Endothelial cell of umbilical vein (primary cell): Measurements from ENCODE around the gene ZP1. TPM values are rescaled to one million over a fixed set of nuclear protein-coding genes. Genes with fewer than 3 reads are reported as not detected.
A peak's percentile ranks its signal among the peaks of the same experiment; 100 is the strongest.

Experiments used
- BruUV-seq: library from RNA; stranded (reverse); fragments of 400-500 nt; replicated peaks from 2 replicates; lab custom pipeline; 2021; lab: Mats Ljungman, UMichigan
- CTCF ChIA-PET: fragments of 300-600, 350-600 bp; sonication (Branson Sonifier 250); formaldehyde crosslinking; loops from one replicate; lab custom pipeline; 2021; ENCODE audit warnings: antibody characterized with exemption, inconsistent platforms; lab: Charles Lee
- POLR2A ChIA-PET: fragments of 300-600, 350-600 bp; sonication (Branson Sonifier 250); formaldehyde crosslinking; loops from one replicate; lab custom pipeline; 2021; ENCODE audit warnings: antibody characterized with exemption, inconsistent platforms; lab: Charles Lee
- DNase-seq: peaks from one replicate; pipeline ENCODE4 v3.0.0-alpha.2; 2011; ENCODE audit warnings: low read depth, low spot score
- FAIRE-seq: peaks from 2 replicates; lab custom pipeline; 2011; peaks lifted over from hg19 to GRCh38; lab: Jason Lieb, UNC
- H2AFZ ChIP-seq: 2 replicates; pipeline ENCODE4 v1.6.0; 2012; ENCODE audit warnings: low read depth, low read length, control low read depth, inconsistent platforms
- H3K27ac ChIP-seq: 2 replicates; pipeline ENCODE4 v1.5.1; 2011; ENCODE audit warnings: low read depth, mild to moderate bottlenecking, control low read depth, low read length, moderate library complexity; ENCODE audit not compliant: insufficient read depth
- H3K27me3 ChIP-seq, 2 experiments: 2 replicates each; pipeline versions ENCODE4 v1.6.0 to v1.6.1; 2011; ENCODE audit warnings: low read length in 2 of 2, mixed read lengths in 1 of 2; ENCODE audit not compliant: control insufficient read depth in 2 of 2, insufficient read depth in 2 of 2
- H3K36me3 ChIP-seq, 2 experiments: 2 replicates in 1 of 2; 3 replicates in 1 of 2; pipeline ENCODE4 v1.5.1; 2011; ENCODE audit warnings: low read length in 2 of 2, mild to moderate bottlenecking in 1 of 2, moderate library complexity in 1 of 2; ENCODE audit not compliant: control insufficient read depth in 2 of 2, insufficient read depth in 2 of 2; ENCODE audit errors: extremely low read depth in 1 of 2
- H3K4me1 ChIP-seq: 3 replicates; pipeline ENCODE4 v1.5.1; 2011; ENCODE audit warnings: mild to moderate bottlenecking, low read length; ENCODE audit not compliant: control insufficient read depth, insufficient read depth; ENCODE audit errors: extremely low read depth
- H3K4me2 ChIP-seq: 2 replicates; pipeline ENCODE4 v1.6.1; 2011; ENCODE audit warnings: low read length, control low read depth, mixed read lengths; ENCODE audit not compliant: insufficient read depth
- H3K4me3 ChIP-seq, 3 experiments: fragments of 200-600 bp in 1 of 3; sonication (generic), shearing (Covaris generic) in 1 of 3; replicated peaks in 1 of 3; 2 replicates each; pipeline ENCODE4 v1.5.1; 2011 to 2016; ENCODE audit warnings: control low read depth in 3 of 3, low read length in 3 of 3, mild to moderate bottlenecking in 2 of 3, inconsistent platforms in 1 of 3, low read depth in 1 of 3, moderate library complexity in 1 of 3; ENCODE audit not compliant: insufficient read depth in 1 of 3
- H3K79me2 ChIP-seq: 2 replicates; pipeline ENCODE4 v1.6.0; 2012; ENCODE audit warnings: low read length, inconsistent platforms; ENCODE audit not compliant: control insufficient read depth, insufficient read depth
- H3K9ac ChIP-seq: replicated peaks from 2 replicates; pipeline ENCODE3; 2011; ENCODE audit warnings: low read length, control low read depth; ENCODE audit not compliant: insufficient read depth; ENCODE audit errors: extremely low read depth
- H3K9me1 ChIP-seq: replicated peaks from 3 replicates; pipeline ENCODE4 v1.6.0; 2011; ENCODE audit warnings: mild to moderate bottlenecking, low read length; ENCODE audit not compliant: control insufficient read depth, insufficient read depth; ENCODE audit errors: extremely low read depth
- H3K9me3 ChIP-seq: replicated peaks from 2 replicates; pipeline ENCODE4 v1.5.1; 2012; ENCODE audit warnings: low read length, inconsistent platforms; ENCODE audit not compliant: control insufficient read depth, insufficient read depth
- H4K20me1 ChIP-seq: replicated peaks from 2 replicates; pipeline ENCODE3; 2011; ENCODE audit warnings: mild to moderate bottlenecking, low read length; ENCODE audit not compliant: control insufficient read depth, insufficient read depth; ENCODE audit errors: extremely low read depth
- FOS ChIP-seq: IDR thresholded peaks from 2 replicates; pipeline ENCODE4 v1.6.1; 2011; ENCODE audit warnings: mild to moderate bottlenecking, low read length, moderate library complexity, borderline replicate concordance; ENCODE audit not compliant: insufficient read depth
- GATA2 ChIP-seq: IDR thresholded peaks from 2 replicates; pipeline ENCODE4 v1.7.0; 2011; ENCODE audit warnings: low read depth, mild to moderate bottlenecking, moderate library complexity, mixed read lengths, low read length; ENCODE audit not compliant: insufficient read length, insufficient read depth
- JUN ChIP-seq: IDR thresholded peaks from 2 replicates; pipeline ENCODE4 v1.6.1; 2011; ENCODE audit warnings: borderline replicate concordance, low read depth; ENCODE audit not compliant: insufficient read length, insufficient read depth
- POLR2A ChIP-seq: IDR thresholded peaks from 2 replicates; pipeline ENCODE4 v1.6.1; 2012; ENCODE audit warnings: low read depth, mild to moderate bottlenecking, control low read depth, low read length
- dilution Hi-C: fragments of 300-500 bp; cut with MboI; formaldehyde crosslinking; loops from one replicate; pipeline ENCODE4 v1.15.0; 2019; ENCODE audit warnings: low sequenced_read_pairs; ENCODE audit not compliant: extremely low pct_ligation_motif_present
- intact Hi-C: fragments of 100-400 bp; cut with micrococcal nuclease; formaldehyde crosslinking; loops from one replicate; pipeline ENCODE4 v1.10.0; 2022
- polyA plus RNA-seq, 4 experiments: library from polyadenylated mRNA; depleted of rRNA in 3 of 4; stranded (reverse) in 3 of 4; unstranded in 1 of 4; fragments of >200 nt; gene quantifications; 2 replicates each; pipeline versions ENCODE4 v1.2.1 to v1.2.3, GENCODE V29; 2011 to 2012; ENCODE audit warnings: missing spikeins in 1 of 4
- total RNA-seq: library from RNA; stranded (reverse); gene quantifications from 2 replicates; pipeline ENCODE4 v1.2.3, GENCODE V29; 2021
- TF ChIP-seq, protein P1 (sequence below): IDR thresholded peaks from 2 replicates; pipeline ENCODE4 v1.6.1; 2011; ENCODE audit not compliant: insufficient read depth, insufficient read length

The ZP1 gene
- total and polyA plus RNA-seq, 2 donors (not counting 3 experiments of a cell fraction or from before 2014, with no cell fraction given), result not detected

DNA sequence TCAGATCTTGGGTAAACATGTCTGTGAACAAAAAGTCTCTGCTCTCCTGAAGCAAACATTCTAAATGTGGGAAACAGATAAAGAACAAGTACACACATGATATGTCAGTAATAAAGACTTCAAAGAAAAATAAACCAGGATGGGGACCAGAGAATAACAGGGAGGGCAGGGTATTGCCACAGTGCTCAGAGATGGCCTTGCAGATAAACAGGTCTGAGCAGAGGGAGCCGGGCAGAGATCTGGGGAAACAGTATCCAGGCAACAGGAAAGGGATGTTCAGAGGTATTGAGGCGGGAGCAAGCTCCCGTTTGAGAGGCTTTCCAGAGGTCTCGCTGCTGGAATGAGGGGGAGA, 22.5 kb upstream of the ZP1 start:
- dilution Hi-C loops, result no loop called here
- no peaks in the 10 kb centered on the region for H3K9me3 ChIP-seq
- peak overlapping the region; percentile 79 for H3K4me2 ChIP-seq
- no TSS peak for BruUV-seq
- ChIA-PET CTCF (interaction anchor here (1.3 to 5.0 kb wide), 4 partner anchors 14 to 69 kb away, joined by 4 to 34 read pairs (median 19); no protein-coding TSS in a partner anchor), POLR2A (no interaction called here)
- no peak overlapping the region for H3K9ac ChIP-seq
- no peaks in the 10 kb centered on the region for H4K20me1 ChIP-seq
- no peaks in the 10 kb centered on the region for H3K27me3 ChIP-seq
- H3K9me1 ChIP-seq, result no peaks in the 10 kb centered on the region
- TF ChIP-seq GATA2, result peak; percentile 54
- TF ChIP-seq, protein P1, sequence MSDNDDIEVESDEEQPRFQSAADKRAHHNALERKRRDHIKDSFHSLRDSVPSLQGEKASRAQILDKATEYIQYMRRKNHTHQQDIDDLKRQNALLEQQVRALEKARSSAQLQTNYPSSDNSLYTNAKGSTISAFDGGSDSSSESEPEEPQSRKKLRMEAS, result no peak
- peaks cover 51% of the 10 kb centered on the region for H3K79me2 ChIP-seq
- H3K36me3 ChIP-seq, result peaks cover 0 to 19% of the 10 kb centered on the region in 2 experiments
- intact Hi-C loops, result no loop called here
- FAIRE-seq (peak; percentile 53), DNase-seq (peak; percentile 11)
- no peak overlapping the region for H3K27ac ChIP-seq
- H2AFZ ChIP-seq, result no peak overlapping the region
- H3K4me3 ChIP-seq, result peak overlapping the region in 1 of 3 experiments; percentile 74
- H3K4me1 ChIP-seq, result peaks cover 37% of the 10 kb centered on the region

DNA sequence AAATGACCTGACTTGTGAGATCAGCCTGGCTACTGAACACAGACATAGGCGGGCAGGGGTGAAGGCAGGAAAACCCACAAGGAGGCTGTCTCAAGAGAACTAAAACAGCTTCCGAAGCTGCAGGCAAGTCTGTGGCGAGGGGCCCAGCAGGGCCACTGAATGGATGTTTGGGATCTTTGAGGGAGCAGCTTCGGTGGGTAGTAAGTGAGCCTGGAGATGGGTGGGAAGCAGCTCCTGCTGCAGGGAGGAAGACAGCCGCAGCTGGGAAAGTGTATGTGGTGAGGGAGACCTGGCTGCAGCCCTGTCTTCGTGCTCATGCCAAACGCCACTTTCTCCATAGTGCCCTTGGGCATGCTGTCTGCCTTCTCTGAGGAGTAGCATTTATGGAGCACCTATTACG, 22.0 kb upstream of the ZP1 start:
- ChIA-PET POLR2A (no interaction called here), CTCF (interaction anchor here (1.1 to 5.0 kb wide), 4 partner anchors 10 to 70 kb away, joined by 4 to 34 read pairs (median 16); no protein-coding TSS in a partner anchor)
- DNase-seq (no peak), FAIRE-seq (no peak)
- H3K4me3 ChIP-seq, result no peak overlapping the region
- dilution Hi-C loops, result no loop called here
- TF ChIP-seq GATA2, result no peak
- no peak for TF ChIP-seq FOS
- no peak for TF ChIP-seq POLR2A
- TF ChIP-seq JUN, result no peak
- no peaks in the 10 kb centered on the region for H4K20me1 ChIP-seq
- no peak overlapping the region for H3K9ac ChIP-seq
- H3K9me3 ChIP-seq, result no peaks in the 10 kb centered on the region
- H3K9me1 ChIP-seq, result no peaks in the 10 kb centered on the region
- peaks cover 51% of the 10 kb centered on the region for H3K79me2 ChIP-seq
- H3K27ac ChIP-seq, result no peak overlapping the region
- peak overlapping the region; percentile 79 for H3K4me2 ChIP-seq
- peaks cover 0 to 23% of the 10 kb centered on the region in 2 experiments for H3K36me3 ChIP-seq
- H3K4me1 ChIP-seq, result peaks cover 37% of the 10 kb centered on the region
- intact Hi-C loops, result no loop called here
- BruUV-seq, result no TSS peak
- H2AFZ ChIP-seq, result no peak overlapping the region
- no peaks in the 10 kb centered on the region for H3K27me3 ChIP-seq
